ENCODE measurements around the gene AFF2. TPM values are rescaled to one million over a fixed set of nuclear protein-coding genes. Genes with fewer than 3 reads are reported as not detected.

AFF2 gene
- total RNA-seq, 1 donor from 2014 or later: 3.4 TPM

DNA sequence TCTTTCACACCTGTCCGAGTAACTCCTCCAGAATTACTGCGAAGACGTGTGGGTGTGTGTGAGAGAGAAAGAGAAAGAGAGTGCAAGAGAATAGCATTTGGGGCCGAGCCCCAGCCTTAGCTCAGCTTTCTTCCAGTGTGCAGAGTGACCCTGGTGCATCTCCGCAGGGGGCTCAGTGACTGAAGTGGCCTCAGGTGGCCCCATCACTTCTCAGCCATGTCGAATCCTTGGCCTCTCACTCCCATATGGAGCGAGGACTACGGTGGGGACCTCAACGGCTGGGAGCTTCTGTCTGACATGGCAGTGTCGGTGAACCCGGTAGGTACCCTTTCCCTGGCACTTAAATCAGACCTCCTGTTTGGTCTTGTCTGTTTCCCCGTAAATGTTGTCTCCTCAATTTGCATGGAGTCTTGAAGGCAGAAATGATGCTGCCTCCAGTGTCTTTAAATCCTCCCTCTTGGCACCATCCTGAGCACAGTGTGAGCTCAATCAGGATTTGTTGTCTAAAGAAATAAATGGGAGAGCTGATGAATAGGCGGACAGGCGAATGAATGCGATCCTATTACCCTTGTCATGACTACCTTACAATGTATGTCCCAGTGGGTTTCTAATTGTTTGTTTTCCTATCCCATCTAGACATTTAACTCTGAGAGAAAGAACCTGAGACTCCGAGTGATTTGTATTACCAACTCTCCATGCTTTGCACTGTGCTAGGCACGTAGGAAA lies 305.9 kb downstream of the AFF2 start:
- Mint-ChIP-seq H3K4me1 (no peaks in the 10 kb centered on the region), H3K27me3 (no peaks in the 10 kb centered on the region), H3K36me3 (ENCODE audit: low read depth) (no peaks in the 10 kb centered on the region), H3K4me3 (no peak overlapping the region), H3K9me3 (no peaks in the 10 kb centered on the region), H3K27ac (no peak overlapping the region)
- intact Hi-C loops (cut with micrococcal nuclease): no loop called here
- TF ChIP-seq, protein P1, sequence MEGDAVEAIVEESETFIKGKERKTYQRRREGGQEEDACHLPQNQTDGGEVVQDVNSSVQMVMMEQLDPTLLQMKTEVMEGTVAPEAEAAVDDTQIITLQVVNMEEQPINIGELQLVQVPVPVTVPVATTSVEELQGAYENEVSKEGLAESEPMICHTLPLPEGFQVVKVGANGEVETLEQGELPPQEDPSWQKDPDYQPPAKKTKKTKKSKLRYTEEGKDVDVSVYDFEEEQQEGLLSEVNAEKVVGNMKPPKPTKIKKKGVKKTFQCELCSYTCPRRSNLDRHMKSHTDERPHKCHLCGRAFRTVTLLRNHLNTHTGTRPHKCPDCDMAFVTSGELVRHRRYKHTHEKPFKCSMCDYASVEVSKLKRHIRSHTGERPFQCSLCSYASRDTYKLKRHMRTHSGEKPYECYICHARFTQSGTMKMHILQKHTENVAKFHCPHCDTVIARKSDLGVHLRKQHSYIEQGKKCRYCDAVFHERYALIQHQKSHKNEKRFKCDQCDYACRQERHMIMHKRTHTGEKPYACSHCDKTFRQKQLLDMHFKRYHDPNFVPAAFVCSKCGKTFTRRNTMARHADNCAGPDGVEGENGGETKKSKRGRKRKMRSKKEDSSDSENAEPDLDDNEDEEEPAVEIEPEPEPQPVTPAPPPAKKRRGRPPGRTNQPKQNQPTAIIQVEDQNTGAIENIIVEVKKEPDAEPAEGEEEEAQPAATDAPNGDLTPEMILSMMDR (IDR thresholded peaks at IDR 0.05): no peak
- DNase-seq (no peak), ATAC-seq (ENCODE audit: low read depth) (no peak)
- ChIA-PET CTCF (no interaction called here), POLR2A (no interaction called here)

DNA sequence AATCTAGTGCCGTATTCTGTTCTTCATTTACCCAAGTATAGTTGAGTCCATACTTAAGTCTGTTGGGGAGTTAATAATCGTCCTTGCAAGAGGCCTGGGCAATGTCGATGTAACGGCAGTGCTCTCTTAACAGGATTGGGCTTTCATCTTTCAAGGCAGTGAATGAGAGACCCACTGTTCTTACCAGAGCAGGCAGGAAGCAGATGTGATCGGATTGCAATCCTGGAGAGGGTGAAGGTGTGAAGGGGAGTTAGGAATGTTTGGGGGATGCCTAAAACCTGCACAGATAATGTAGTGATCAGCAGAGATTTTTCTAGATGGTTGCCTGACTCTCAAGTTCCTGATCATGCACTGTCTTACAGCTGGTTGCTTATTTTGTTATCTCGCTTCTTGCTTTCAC lies 308.4 kb downstream of the AFF2 start:
- no peaks in the 10 kb centered on the region for H3K36me3 Mint-ChIP-seq (ENCODE audit: low read depth)
- no peak overlapping the region for H3K27ac Mint-ChIP-seq
- ATAC-seq (ENCODE audit: low read depth) (no peak), DNase-seq (no peak)
- H3K9me3 Mint-ChIP-seq: no peaks in the 10 kb centered on the region
- no peaks in the 10 kb centered on the region for H3K27me3 Mint-ChIP-seq
- intact Hi-C loops (cut with micrococcal nuclease): no loop called here
- H3K4me3 Mint-ChIP-seq: no peak overlapping the region
- TF ChIP-seq, protein P1 (IDR thresholded peaks at IDR 0.05): no peak
- CTCF ChIA-PET: no interaction called here
- POLR2A ChIA-PET: no interaction called here
- H3K4me1 Mint-ChIP-seq: no peaks in the 10 kb centered on the region

DNA sequence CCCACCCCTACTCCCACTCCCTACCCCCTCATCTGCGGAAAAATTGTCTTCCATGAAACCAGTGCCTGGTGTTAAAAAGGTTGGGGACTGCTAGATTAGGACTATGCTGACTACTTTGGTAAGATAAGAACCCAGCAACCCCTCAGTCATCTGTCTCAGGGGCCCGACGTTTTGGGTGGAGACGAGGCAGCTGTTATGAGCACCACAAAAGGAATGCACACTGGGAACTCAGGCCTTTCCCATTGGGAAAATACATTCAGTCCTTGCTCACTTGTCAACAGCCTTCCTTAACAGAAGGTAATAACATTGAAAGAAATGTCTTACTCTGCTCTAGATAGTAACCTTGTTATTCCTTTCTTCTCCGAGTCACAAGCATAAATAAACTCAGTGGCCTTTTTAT lies 310.8 kb downstream of the AFF2 start:
- intact Hi-C loops (cut with micrococcal nuclease): no loop called here
- TF ChIP-seq, protein P1 (IDR thresholded peaks at IDR 0.05): no peak
- Mint-ChIP-seq H3K27ac (no peak overlapping the region), H3K4me3 (no peak overlapping the region), H3K9me3 (no peaks in the 10 kb centered on the region), H3K27me3 (no peaks in the 10 kb centered on the region), H3K36me3 (ENCODE audit: low read depth) (no peaks in the 10 kb centered on the region), H3K4me1 (no peaks in the 10 kb centered on the region)
- DNase-seq (no peak), ATAC-seq (ENCODE audit: low read depth) (no peak)
- POLR2A ChIA-PET: no interaction called here
- CTCF ChIA-PET: no interaction called here

DNA sequence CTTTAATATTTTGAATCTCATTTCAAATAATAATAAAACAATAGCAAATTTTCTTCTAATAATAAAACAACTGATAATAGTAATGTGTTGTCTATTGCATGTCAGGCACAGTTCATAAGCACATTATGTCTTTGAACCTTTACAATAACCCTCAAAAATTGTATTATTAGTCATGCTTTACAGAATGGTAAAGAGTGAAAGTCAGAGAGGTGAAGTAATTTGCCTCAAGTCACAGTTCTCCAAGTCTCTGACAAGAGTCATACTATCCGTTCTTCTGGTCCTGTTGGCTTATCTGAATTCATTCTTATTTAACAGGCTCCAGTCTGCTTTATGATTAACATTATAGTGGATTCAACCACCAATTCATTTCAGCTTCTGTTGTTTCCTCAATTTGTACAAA lies 313.0 kb downstream of the AFF2 start:
- Mint-ChIP-seq H3K36me3 (ENCODE audit: low read depth) (no peaks in the 10 kb centered on the region), H3K4me1 (no peaks in the 10 kb centered on the region), H3K27ac (no peak overlapping the region), H3K9me3 (no peaks in the 10 kb centered on the region), H3K27me3 (no peaks in the 10 kb centered on the region), H3K4me3 (no peak overlapping the region)
- ChIA-PET CTCF (no interaction called here), POLR2A (no interaction called here)
- intact Hi-C loops (cut with micrococcal nuclease): no loop called here
- TF ChIP-seq, protein P1 (IDR thresholded peaks at IDR 0.05): no peak
- ATAC-seq (ENCODE audit: low read depth): no peak
- no peak for DNase-seq

DNA sequence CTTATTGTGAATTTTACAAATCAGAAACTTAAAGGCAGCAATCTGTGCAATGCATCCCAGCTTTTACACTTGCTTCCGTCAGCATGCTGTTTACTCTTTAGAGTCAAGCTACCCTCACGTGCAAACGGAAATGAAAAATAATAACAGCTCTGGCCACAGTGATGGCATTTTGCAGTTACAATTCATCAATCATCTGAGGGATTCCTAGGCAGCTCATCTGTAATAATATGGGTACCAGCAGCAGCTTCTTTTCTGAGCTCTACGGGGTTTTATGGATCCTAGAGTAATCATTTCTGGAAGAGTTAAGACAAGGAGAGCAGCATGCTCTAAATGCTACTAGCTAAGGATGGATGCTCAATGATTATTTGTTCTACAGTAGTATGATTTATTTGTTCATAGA lies 313.6 kb downstream of the AFF2 start:
- Mint-ChIP-seq H3K4me3 (no peak overlapping the region), H3K4me1 (no peaks in the 10 kb centered on the region), H3K27ac (no peak overlapping the region), H3K36me3 (ENCODE audit: low read depth) (no peaks in the 10 kb centered on the region), H3K27me3 (no peaks in the 10 kb centered on the region), H3K9me3 (no peaks in the 10 kb centered on the region)
- TF ChIP-seq, protein P1 (IDR thresholded peaks at IDR 0.05): no peak
- no peak for ATAC-seq (ENCODE audit: low read depth)
- DNase-seq: no peak
- ChIA-PET CTCF (no interaction called here), POLR2A (no interaction called here)
- intact Hi-C loops (cut with micrococcal nuclease): no loop called here
